Retinal pigment epithelial cell (primary cell): ENCODE data around the gene FRK.
A peak's percentile ranks its signal among the peaks of the same experiment; 100 is the strongest.

Experiments used
- DNase-seq: peaks from one replicate; pipeline ENCODE4 v3.0.0-alpha.2; 2010; ENCODE audit warnings: low read depth
- H3K4me3 ChIP-seq: 2 replicates; pipeline ENCODE4 v1.5.1; 2011; ENCODE audit warnings: mild to moderate bottlenecking, low read length, control low read depth, moderate library complexity
- CTCF ChIP-seq: conservative IDR thresholded peaks from 2 replicates; pipeline ENCODE4 v1.5.1; 2011; ENCODE audit warnings: low read depth, low read length, control low read depth, inconsistent platforms

Gene FRK

GRCh38 chr6:116090251-116090650 is 29.6 kb upstream of the FRK start:
- no peak for TF ChIP-seq CTCF
- no peak overlapping the region for H3K4me3 ChIP-seq
- DNase-seq = no peak

- DNase-seq = no peak
These were observed 28.3 kb upstream of the FRK start for GRCh38 chr6:116088946-116089345.

GRCh38 chr6:116087437-116088027 is 26.8 kb upstream of the FRK start:
- no peak overlapping the region for H3K4me3 ChIP-seq
- no peak for DNase-seq
- no peak for TF ChIP-seq CTCF

More at GRCh38 chr6:116088946-116089345, 28.3 kb upstream of the FRK start:
- no peak overlapping the region for H3K4me3 ChIP-seq
- no peak for TF ChIP-seq CTCF

- no peak for TF ChIP-seq CTCF
- no peak for DNase-seq
- H3K4me3 ChIP-seq = no peak overlapping the region
These were observed 23.6 kb upstream of the FRK start for GRCh38 chr6:116084284-116084683.

GRCh38 chr6:116083052-116083451 is 22.4 kb upstream of the FRK start:
- TF ChIP-seq CTCF = no peak
- H3K4me3 ChIP-seq = no peak overlapping the region
- DNase-seq = no peak

GRCh38 chr6:116078945-116079344 is 18.3 kb upstream of the FRK start:
- no peak overlapping the region for H3K4me3 ChIP-seq
- no peak for TF ChIP-seq CTCF
- no peak for DNase-seq

GRCh38 chr6:116078522-116078921 is 17.8 kb upstream of the FRK start:
- peak; percentile 3 for TF ChIP-seq CTCF
- no peak overlapping the region for H3K4me3 ChIP-seq
- DNase-seq = no peak
